ENCODE results near the gene AJAP1.

DNA sequence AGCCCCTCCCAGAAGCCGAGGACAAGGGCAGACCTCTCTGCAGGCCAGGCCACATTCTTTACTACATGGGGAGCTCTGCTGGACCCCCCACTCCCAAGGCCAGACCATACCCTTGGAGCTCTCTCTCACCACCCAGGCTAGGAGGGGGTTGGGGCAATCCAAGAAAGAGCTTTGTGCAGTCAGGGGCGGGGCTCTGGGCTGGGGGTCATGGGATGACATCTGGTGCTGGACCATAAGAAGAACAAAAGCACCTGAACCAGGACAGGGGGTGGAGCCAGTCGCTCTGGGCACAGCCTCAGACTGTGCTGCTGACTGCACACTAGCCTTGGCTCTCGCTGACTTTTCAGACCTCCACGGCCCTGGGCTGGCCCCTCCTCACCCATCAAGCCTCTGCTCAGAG is 23.1 kb upstream of the AJAP1 start:
- TF ChIP-seq, protein P1, sequence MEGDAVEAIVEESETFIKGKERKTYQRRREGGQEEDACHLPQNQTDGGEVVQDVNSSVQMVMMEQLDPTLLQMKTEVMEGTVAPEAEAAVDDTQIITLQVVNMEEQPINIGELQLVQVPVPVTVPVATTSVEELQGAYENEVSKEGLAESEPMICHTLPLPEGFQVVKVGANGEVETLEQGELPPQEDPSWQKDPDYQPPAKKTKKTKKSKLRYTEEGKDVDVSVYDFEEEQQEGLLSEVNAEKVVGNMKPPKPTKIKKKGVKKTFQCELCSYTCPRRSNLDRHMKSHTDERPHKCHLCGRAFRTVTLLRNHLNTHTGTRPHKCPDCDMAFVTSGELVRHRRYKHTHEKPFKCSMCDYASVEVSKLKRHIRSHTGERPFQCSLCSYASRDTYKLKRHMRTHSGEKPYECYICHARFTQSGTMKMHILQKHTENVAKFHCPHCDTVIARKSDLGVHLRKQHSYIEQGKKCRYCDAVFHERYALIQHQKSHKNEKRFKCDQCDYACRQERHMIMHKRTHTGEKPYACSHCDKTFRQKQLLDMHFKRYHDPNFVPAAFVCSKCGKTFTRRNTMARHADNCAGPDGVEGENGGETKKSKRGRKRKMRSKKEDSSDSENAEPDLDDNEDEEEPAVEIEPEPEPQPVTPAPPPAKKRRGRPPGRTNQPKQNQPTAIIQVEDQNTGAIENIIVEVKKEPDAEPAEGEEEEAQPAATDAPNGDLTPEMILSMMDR (conservative IDR thresholded peaks at IDR 0.05) = no peak
- no peak for TF ChIP-seq EZH2 (IDR thresholded peaks at IDR 0.05; ENCODE audit: low read depth)
